CD4-positive, alpha-beta T cell treated with Interleukin-17A for 1 hour (primary cell): ENCODE measurements around the gene CHD5.
"Not testable (repeated sequence)": the region's sequence is repeated elsewhere in the genome, so short reads cannot be mapped to it uniquely, and the experiment has no call there.

Experiments
- DNase-seq: peaks from one replicate; pipeline ENCODE4 v3.0.0-alpha.2; 2020

CHD5 gene

GRCh38 chr1:6180268-6180706, at the start of gene CHD5:
TSS of gene CHD5 (minus strand) at chr1:6180321. CDS start at chr1:6180023, 298 bp downstream.
- DNase-seq = no peak

GRCh38 chr1:6225651-6226050, 45.5 kb upstream of the CHD5 start:
- DNase-seq = no peak

GRCh38 chr1:6224718-6225117, 44.6 kb upstream of the CHD5 start:
- no peak for DNase-seq

GRCh38 chr1:6223617-6224016, 43.5 kb upstream of the CHD5 start:
- no peak for DNase-seq

GRCh38 chr1:6222636-6223035, 42.5 kb upstream of the CHD5 start:
- DNase-seq = no peak

GRCh38 chr1:6221210-6221784, 41.2 kb upstream of the CHD5 start:
- no peak for DNase-seq

- DNase-seq = no peak
Measured at GRCh38 chr1:6220236-6220635, 40.1 kb upstream of the CHD5 start.

GRCh38 chr1:6219641-6220040, 39.5 kb upstream of the CHD5 start:
- DNase-seq = not testable (repeated sequence)

GRCh38 chr1:6218375-6219164, 38.4 kb upstream of the CHD5 start:
- DNase-seq = no peak

- DNase-seq = no peak
Measured at GRCh38 chr1:6212193-6212959, 32.3 kb upstream of the CHD5 start.

- no peak for DNase-seq
Measured at GRCh38 chr1:6211731-6212130, 31.6 kb upstream of the CHD5 start.

- no peak for DNase-seq
Measured at GRCh38 chr1:6210591-6211355, 30.7 kb upstream of the CHD5 start.

GRCh38 chr1:6209661-6210580, 29.8 kb upstream of the CHD5 start:
- peak; percentile 10 for DNase-seq

GRCh38 chr1:6208723-6209660, 28.9 kb upstream of the CHD5 start:
- peak; percentile 22 for DNase-seq

GRCh38 chr1:6207921-6208320, 27.8 kb upstream of the CHD5 start:
- no peak for DNase-seq

GRCh38 chr1:6207075-6207885, 27.2 kb upstream of the CHD5 start:
- DNase-seq = no peak

- no peak for DNase-seq
Measured at GRCh38 chr1:6206520-6206855, 26.4 kb upstream of the CHD5 start.

- DNase-seq = peak; percentile 72
Measured at GRCh38 chr1:6205849-6206519, 25.9 kb upstream of the CHD5 start, which contains the start of gene RNF207. TSS of gene RNF207 (plus strand) at chr1:6206119. CDS start at chr1:6206536, 417 bp downstream.

GRCh38 chr1:6202256-6202655, 22.1 kb upstream of the CHD5 start:
- no peak for DNase-seq
